Measurements from ENCODE around the gene PCF11. TPM values are rescaled to one million over a fixed set of nuclear protein-coding genes. Genes with fewer than 3 reads are reported as not detected.

The PCF11 gene
- total and polyA plus RNA-seq, 2 of the 4 experiments (the other 2 are of a cell fraction) = 19.2 to 26.7 TPM

DNA sequence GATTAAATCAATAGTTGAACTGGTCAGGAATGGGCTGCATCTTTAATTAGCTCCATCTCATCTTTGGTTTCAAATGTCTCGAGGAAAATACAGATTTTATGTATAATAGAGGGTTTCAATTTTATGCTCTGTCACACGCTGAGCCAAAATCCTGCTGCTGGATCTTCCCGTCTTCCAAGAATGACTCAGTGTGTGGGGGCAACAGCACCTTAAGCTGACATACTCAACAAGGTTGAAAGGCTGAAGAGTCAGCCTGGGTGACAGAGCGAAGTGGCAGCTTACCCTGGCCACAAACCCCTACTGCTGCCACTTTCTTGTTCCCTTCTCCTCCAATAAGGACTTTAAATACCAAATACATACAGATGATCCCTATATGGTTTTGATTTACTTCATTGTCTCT, 9.0 kb upstream of the PCF11 start:
- Histone ChIP-seq H4K20me1 (ENCODE audit: insufficient read depth, low read length) (no peaks in the 10 kb centered on the region), H2AK9ac (replicated peaks; ENCODE audit: low read depth, low read length, poor library complexity) (no peak overlapping the region), H3K14ac (replicated peaks; ENCODE audit: low read depth, low read length) (no peak overlapping the region), H3K27me3 (ENCODE audit: control insufficient read depth, insufficient read depth, low read length) (peaks cover 4% of the 10 kb centered on the region; the same call in 1 of the 2 replicates), H3K18ac (ENCODE audit: low read depth, low read length) (no peak overlapping the region), H4K5ac (ENCODE audit: low read depth, low read length) (no peak overlapping the region), H4K91ac (ENCODE audit: insufficient read depth, low read depth, low read length) (no peak overlapping the region), H2AFZ (replicated peaks; ENCODE audit: low read length, poor library complexity) (no peak overlapping the region), H2BK15ac (ENCODE audit: low read depth, low read length) (no peak overlapping the region), H3K9me3 (ENCODE audit: control insufficient read depth, insufficient read depth, low read length) (no peaks in the 10 kb centered on the region), H2AK5ac (ENCODE audit: low read depth, low read length) (no peak overlapping the region), H2BK20ac (ENCODE audit: low read depth, low read length) (no peak overlapping the region), H3K4me2 (ENCODE audit: low read depth, low read length) (no peak overlapping the region), H3K4me3 (ENCODE audit: insufficient read depth, low read depth, low read length) (no peak overlapping the region), H3K4ac (ENCODE audit: low read depth, low read length) (no peak overlapping the region), H4K8ac (ENCODE audit: low read depth in 2 of 2, low read length in 2 of 2) (no peak overlapping the region), H2BK5ac (ENCODE audit: low read depth, low read length, poor library complexity, severe bottlenecking) (no peak overlapping the region), H3K36me3 (ENCODE audit: control insufficient read depth, insufficient read depth, low read length) (no peaks in the 10 kb centered on the region), H3K9me1 (ENCODE audit: insufficient read depth, low read length) (no peaks in the 10 kb centered on the region), H3K56ac (ENCODE audit: extremely low read depth, insufficient read depth, low read length) (no peak overlapping the region), H2BK120ac (ENCODE audit: low read depth, low read length) (no peak overlapping the region), H3K79me1 (ENCODE audit: low read depth in 1 of 2, low read length in 2 of 2) (no peaks in the 10 kb centered on the region), H3K23ac (ENCODE audit: low read depth, low read length) (no peak overlapping the region), H3K27ac (ENCODE audit: insufficient read depth, low read length) (no peak overlapping the region), H3K4me1 (ENCODE audit: control insufficient read depth, insufficient read depth, low read length) (no peaks in the 10 kb centered on the region), H3K9ac (ENCODE audit: low read depth, low read length) (no peak overlapping the region)
- 85% methylated on average over 3 of the region's 4 CpGs; no CpG with 5 or more reads in 1 of the 2 experiments for WGBS, 2 experiments (ENCODE audit: extremely low coverage in 2 of 2, insufficient read length in 1 of 2)
- ChIA-PET POLR2A (ENCODE audit: unreplicated experiment) (no interaction called here), CTCF (interaction anchor here (1.7 kb wide), 1 partner anchor 11 kb away, joined by 5 read pairs; no protein-coding TSS in a partner anchor)
- ATAC-seq (ENCODE audit: low read depth) (no peak), DNase-seq (no peak)
- no TSS peak for BruUV-seq (replicated peaks)
- intact Hi-C loops (cut with micrococcal nuclease) (no loop called here), dilution Hi-C loops (cut with HindIII; ENCODE audit: low sequenced_read_pairs, unreplicated experiment) (no loop called here), in situ Hi-C loops (cut with MboI; ENCODE audit: low sequenced_read_pairs) (no loop called here)
- no peak for TF ChIP-seq RAD21 (IDR thresholded peaks at IDR 0.05; ENCODE audit: low read length)
- no peak for TF ChIP-seq FOS (IDR thresholded peaks at IDR 0.05; ENCODE audit: low read depth, low read length)
- no peak for TF ChIP-seq CHD1 (IDR thresholded peaks at IDR 0.05; ENCODE audit: low read depth, low read length)
- TF ChIP-seq POLR2A (IDR thresholded peaks at IDR 0.05; ENCODE audit: low read depth, low read length) = no peak
- no peak for TF ChIP-seq BHLHE40 (IDR thresholded peaks at IDR 0.05; ENCODE audit: low read depth, low read length)

All from IMR-90 (cell line).